ENCODE results near the gene SHC4.

Gene SHC4

GRCh38 chr15:48976444-48977088, 12.8 kb upstream of the SHC4 start:
- TF ChIP-seq, protein P1, sequence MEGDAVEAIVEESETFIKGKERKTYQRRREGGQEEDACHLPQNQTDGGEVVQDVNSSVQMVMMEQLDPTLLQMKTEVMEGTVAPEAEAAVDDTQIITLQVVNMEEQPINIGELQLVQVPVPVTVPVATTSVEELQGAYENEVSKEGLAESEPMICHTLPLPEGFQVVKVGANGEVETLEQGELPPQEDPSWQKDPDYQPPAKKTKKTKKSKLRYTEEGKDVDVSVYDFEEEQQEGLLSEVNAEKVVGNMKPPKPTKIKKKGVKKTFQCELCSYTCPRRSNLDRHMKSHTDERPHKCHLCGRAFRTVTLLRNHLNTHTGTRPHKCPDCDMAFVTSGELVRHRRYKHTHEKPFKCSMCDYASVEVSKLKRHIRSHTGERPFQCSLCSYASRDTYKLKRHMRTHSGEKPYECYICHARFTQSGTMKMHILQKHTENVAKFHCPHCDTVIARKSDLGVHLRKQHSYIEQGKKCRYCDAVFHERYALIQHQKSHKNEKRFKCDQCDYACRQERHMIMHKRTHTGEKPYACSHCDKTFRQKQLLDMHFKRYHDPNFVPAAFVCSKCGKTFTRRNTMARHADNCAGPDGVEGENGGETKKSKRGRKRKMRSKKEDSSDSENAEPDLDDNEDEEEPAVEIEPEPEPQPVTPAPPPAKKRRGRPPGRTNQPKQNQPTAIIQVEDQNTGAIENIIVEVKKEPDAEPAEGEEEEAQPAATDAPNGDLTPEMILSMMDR (IDR thresholded peaks at IDR 0.05) = no peak

- TF ChIP-seq, protein P1 (IDR thresholded peaks at IDR 0.05) = peak; percentile 69
These were observed 12.0 kb upstream of the SHC4 start for GRCh38 chr15:48975472-48976419.

DNA sequence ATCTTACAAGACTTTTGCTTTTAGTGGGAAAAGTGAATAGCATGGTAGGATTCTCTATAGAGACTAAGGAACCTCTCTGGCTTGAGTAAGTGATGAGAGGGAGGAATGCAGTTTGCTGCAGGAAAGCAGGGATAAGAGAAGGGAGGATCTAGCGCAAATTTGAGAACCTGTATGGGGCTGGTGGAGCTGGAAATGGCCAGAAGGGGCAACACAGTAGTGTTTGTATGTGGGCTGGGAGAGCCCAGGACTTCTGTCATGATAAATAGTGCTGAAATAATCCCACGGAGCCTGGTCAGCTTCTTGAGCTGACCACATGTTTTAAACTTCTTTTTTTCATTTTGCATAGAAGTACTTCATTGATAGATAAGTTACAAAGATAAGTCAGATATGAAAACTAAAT, 11.2 kb upstream of the SHC4 start:
- TF ChIP-seq, protein P1 (IDR thresholded peaks at IDR 0.05) = no peak

DNA sequence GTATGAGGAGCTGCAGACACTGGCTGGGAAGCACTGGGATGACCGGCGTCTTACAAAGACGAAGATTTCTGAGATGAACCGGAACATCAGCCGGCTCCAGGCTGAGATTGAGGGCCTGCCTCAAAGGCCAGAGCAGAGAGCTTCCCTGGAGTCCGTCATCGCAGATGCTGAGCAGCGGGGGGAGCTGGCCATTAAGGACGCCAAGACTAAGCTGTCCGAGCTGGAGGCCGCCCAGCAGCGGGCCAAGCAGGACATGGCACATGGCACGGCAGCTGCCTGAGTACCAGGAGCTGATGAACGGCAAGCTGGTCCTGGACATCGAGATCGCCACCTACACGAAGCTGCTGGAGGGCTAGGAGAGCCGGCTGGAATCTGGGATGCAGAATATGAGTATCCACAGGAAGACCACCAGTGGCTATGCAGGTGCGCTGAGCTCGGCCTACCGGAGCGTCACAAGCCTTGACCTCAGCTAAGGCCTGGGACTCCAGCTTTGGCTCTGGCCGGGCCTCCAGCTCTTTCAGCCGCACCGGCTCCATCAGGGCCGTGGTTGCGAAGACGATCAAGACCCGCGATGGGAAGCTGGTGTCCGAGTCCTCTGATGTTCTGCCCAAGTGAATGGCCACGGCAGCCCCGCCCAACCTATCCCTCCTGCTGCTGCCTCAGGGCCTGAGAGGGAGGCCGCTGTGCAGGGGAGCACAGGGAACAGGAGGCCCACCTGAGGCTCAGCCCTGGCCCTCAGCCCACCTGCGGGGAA, 9.2 kb upstream of the SHC4 start:
- TF ChIP-seq, protein P1 (IDR thresholded peaks at IDR 0.05) = no peak

DNA sequence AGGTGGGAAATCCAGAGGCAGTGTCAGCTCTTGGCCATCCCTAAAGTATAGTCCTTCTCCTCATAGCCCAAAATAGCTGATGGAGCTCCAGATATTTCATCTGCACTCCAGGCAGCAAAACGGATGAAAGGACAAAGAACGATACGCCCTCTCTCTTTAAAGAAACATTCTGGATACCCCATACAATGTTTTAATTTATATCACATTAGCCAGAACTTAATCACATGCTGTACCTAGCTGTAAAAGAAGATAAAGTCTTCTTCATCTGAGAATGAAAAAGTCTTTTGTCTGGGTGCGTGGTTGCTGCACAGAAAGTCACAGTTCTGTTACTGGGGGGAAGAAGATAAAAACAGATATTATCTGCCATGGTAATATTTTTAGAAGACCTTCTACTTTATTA, 4.3 kb upstream of the SHC4 start:
- TF ChIP-seq, protein P1 (IDR thresholded peaks at IDR 0.05) = no peak

DNA sequence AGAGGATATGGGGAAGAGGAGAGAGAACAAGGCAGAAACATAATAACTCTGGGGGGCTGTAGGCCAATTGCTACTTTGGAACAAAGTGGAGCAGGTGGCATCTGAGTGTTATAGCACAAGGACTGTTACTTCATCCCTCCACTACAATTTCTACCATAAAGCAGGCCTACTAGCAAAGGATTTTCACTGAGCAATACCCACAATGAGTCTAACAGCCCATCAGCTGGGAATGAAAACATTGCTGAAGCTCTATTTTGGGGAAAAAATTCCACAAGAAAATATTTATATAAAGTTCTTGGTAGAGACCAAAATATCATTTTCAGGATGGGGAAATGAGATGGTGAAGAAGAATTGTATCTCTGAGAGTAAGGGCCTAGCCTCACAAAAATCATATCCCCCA, 3.6 kb upstream of the SHC4 start:
- TF ChIP-seq, protein P1 (IDR thresholded peaks at IDR 0.05) = no peak

GRCh38 chr15:48966595-48967301, 3.0 kb upstream of the SHC4 start:
- TF ChIP-seq, protein P1 (IDR thresholded peaks at IDR 0.05) = no peak

All from LNCAP (cell line).